WTC11 (cell line): ENCODE data around the gene GABRA4. TPM values are rescaled to one million over a fixed set of nuclear protein-coding genes. Genes with fewer than 3 reads are reported as not detected.

Source experiments
- ATAC-seq: fragments of 200-7000 bp; cut with Tn5 transposase; 2 replicates; pipeline ENCODE4 v1.10.0; 2021; ENCODE audit warnings: mild to moderate bottlenecking, moderate library complexity
- CTCF ChIA-PET: fragments of 300-600 bp; sonication (Branson Sonifier 250); formaldehyde crosslinking; loops from one replicate; lab custom pipeline; 2021; ENCODE audit warnings: antibody characterized with exemption; lab: Charles Lee
- POLR2A ChIA-PET: fragments of 350-600 bp; sonication (Branson Sonifier 250); formaldehyde crosslinking; loops from one replicate; lab custom pipeline; 2021; ENCODE audit warnings: antibody characterized with exemption; lab: Charles Lee
- DNase-seq: peaks from one replicate; pipeline ENCODE4 v3.0.0; 2021; ENCODE audit warnings: low spot score
- H3K27ac Mint-ChIP-seq: 2 replicates; pipeline ENCODE4 v1.8.0; 2021; ENCODE audit warnings: mixed read lengths
- H3K27me3 Mint-ChIP-seq: 2 replicates; pipeline ENCODE4 v1.8.0; 2021; ENCODE audit warnings: low read depth, mild to moderate bottlenecking, moderate library complexity, mixed read lengths
- H3K36me3 Mint-ChIP-seq: 2 replicates; pipeline ENCODE4 v1.8.0; 2021; ENCODE audit warnings: mixed read lengths
- H3K4me1 Mint-ChIP-seq: 2 replicates; pipeline ENCODE4 v1.8.0; 2022; ENCODE audit warnings: mixed read lengths
- H3K4me3 Mint-ChIP-seq: 2 replicates; pipeline ENCODE4 v1.8.0; 2021; ENCODE audit warnings: mild to moderate bottlenecking, moderate library complexity, mixed read lengths
- H3K9me3 Mint-ChIP-seq: 2 replicates; pipeline ENCODE4 v1.8.0; 2021; ENCODE audit warnings: mixed read lengths
- ELF4 ChIP-seq: sonication (generic); formaldehyde crosslinking; IDR thresholded peaks from 2 replicates; pipeline ENCODE4 v1.8.1; 2022; ENCODE audit warnings: low read depth, mild to moderate bottlenecking, moderate library complexity, missing genetic modification reagents
- FOXP1 ChIP-seq: sonication (generic); formaldehyde crosslinking; IDR thresholded peaks from 2 replicates; pipeline ENCODE4 v1.8.0; 2022; ENCODE audit warnings: missing genetic modification reagents, mild to moderate bottlenecking, moderate library complexity, borderline replicate concordance
- GTF2I ChIP-seq: fragments of 250-450 bp; sonication (Bioruptor Pico); conservative IDR thresholded peaks from 2 replicates; pipeline ENCODE4 v1.4.0; 2021; ENCODE audit warnings: mild to moderate bottlenecking
- MYBL2 ChIP-seq: sonication (generic); formaldehyde crosslinking; IDR thresholded peaks from 2 replicates; pipeline ENCODE4 v1.8.1; 2023; ENCODE audit warnings: mild to moderate bottlenecking, moderate library complexity, missing genetic modification reagents
- NFATC4 ChIP-seq: fragments of 250-450 bp; sonication (Bioruptor Pico); IDR thresholded peaks from 2 replicates; pipeline ENCODE4 v1.9.0; 2021; ENCODE audit warnings: mild to moderate bottlenecking
- NFE2L1 ChIP-seq: sonication (generic); formaldehyde crosslinking; IDR thresholded peaks from 2 replicates; pipeline ENCODE4 v1.8.1; 2023; ENCODE audit warnings: missing genetic modification reagents
- RELA ChIP-seq: sonication (generic); formaldehyde crosslinking; IDR thresholded peaks from 2 replicates; pipeline ENCODE4 v1.8.1; 2022; ENCODE audit warnings: missing genetic modification reagents, mild to moderate bottlenecking, borderline replicate concordance
- RORB ChIP-seq: fragments of 250-450 bp; sonication (Bioruptor Pico); IDR thresholded peaks from 2 replicates; pipeline ENCODE4 v1.9.0; 2021; ENCODE audit warnings: mild to moderate bottlenecking
- SMAD4 ChIP-seq: sonication (generic); formaldehyde crosslinking; IDR thresholded peaks from 2 replicates; pipeline ENCODE4 v1.8.0; 2022; ENCODE audit warnings: mild to moderate bottlenecking, missing genetic modification reagents
- TEAD4 ChIP-seq: sonication (generic); formaldehyde crosslinking; IDR thresholded peaks from 2 replicates; pipeline ENCODE4 v1.8.0; 2022; ENCODE audit warnings: mild to moderate bottlenecking, missing genetic modification reagents
- ZNF232 ChIP-seq: sonication (generic); formaldehyde crosslinking; IDR thresholded peaks from 2 replicates; pipeline ENCODE4 v1.8.0; 2022; ENCODE audit warnings: mild to moderate bottlenecking, missing genetic modification reagents
- ZNF671 ChIP-seq: fragments of 250-450 bp; sonication (Bioruptor Pico); IDR thresholded peaks from 2 replicates; pipeline ENCODE4 v1.8.0; 2021; ENCODE audit warnings: mild to moderate bottlenecking
- total RNA-seq: library from RNA; stranded (reverse); gene quantifications from 3 replicates; pipeline ENCODE4 v1.2.3, GENCODE V29; 2021
- TF ChIP-seq, protein P1 (sequence below): sonication (generic); formaldehyde crosslinking; IDR thresholded peaks from 2 replicates; pipeline ENCODE4 v1.8.0; 2023; ENCODE audit warnings: missing genetic modification reagents, mild to moderate bottlenecking, borderline replicate concordance
- TF ChIP-seq, protein P2 (sequence below): sonication (generic); formaldehyde crosslinking; IDR thresholded peaks from 2 replicates; pipeline ENCODE4 v1.8.0; 2022; ENCODE audit warnings: mild to moderate bottlenecking, missing genetic modification reagents
- TF ChIP-seq, protein P3 (sequence below): fragments of 250-450 bp; sonication (Bioruptor Pico); IDR thresholded peaks from 2 replicates; pipeline ENCODE4 v1.8.0; 2021; ENCODE audit warnings: mild to moderate bottlenecking
- TF ChIP-seq, protein P4 (sequence below): sonication (generic); formaldehyde crosslinking; IDR thresholded peaks from 2 replicates; pipeline ENCODE4 v1.8.0; 2022; ENCODE audit warnings: mild to moderate bottlenecking, missing genetic modification reagents
- TF ChIP-seq, protein P5 (sequence below): sonication (generic); formaldehyde crosslinking; conservative IDR thresholded peaks from 2 replicates; pipeline ENCODE4 v1.8.1; 2022; ENCODE audit warnings: mild to moderate bottlenecking, missing genetic modification reagents
- TF ChIP-seq, protein P6 (sequence below): sonication (generic); formaldehyde crosslinking; IDR thresholded peaks from 2 replicates; pipeline ENCODE4 v1.8.1; 2022; ENCODE audit warnings: low read depth, missing genetic modification reagents, borderline replicate concordance

GABRA4 gene
- total RNA-seq, 1 experiment from 2014 or later, result 0.20 TPM

DNA sequence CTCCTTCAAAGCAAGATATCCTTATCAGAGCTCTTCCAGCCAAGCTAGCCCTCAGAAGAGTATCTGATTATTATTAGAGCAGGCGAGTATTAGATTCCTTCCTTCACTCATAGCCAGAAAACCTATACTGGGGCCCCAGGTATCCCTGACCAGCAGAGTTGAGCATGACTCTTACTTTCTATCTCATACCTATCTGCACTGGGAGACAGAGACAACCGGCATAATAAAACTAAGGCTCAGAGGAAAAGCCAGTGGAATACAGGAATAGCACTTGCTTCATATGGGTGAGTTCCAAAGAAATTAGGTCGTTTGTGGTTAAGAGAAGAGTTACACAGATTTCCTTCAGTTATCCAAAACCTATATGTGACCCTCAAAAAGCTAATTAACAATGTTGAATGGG, 42.6 kb downstream of the GABRA4 start (continued):
- TF ChIP-seq ZNF232 (CRISPR knock-in tag), result no peak
- TF ChIP-seq NFATC4 (CRISPR knock-in tag), result no peak

DNA sequence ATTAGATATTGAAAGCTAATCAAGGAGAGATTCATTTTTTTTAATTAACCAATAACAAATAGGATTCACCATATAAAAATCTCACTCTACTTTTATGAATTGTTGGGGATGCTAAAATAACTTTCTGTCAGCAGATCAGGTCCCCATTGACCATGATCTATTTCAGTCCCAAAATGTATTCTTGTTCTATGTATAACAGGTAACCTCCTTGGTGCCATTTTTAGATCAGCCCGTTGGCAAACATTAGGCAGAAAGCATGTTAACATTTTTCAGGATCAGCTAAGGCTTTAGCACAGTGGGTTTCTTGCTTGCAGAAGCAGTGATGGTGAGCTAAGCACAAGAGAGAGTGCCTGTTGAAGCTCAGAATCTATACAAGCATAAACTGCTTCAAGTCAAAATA, 43.6 kb downstream of the GABRA4 start:
- H3K9me3 Mint-ChIP-seq, result no peaks in the 10 kb centered on the region
- ATAC-seq, result no peak
- TF ChIP-seq FOXP1 (CRISPR knock-in tag) (no peak), MYBL2 (CRISPR knock-in tag) (no peak), TEAD4 (CRISPR knock-in tag) (no peak), ELF4 (CRISPR knock-in tag) (no peak), ZNF671 (no peak), RELA (no peak), NFE2L1 (CRISPR knock-in tag) (no peak), SMAD4 (CRISPR knock-in tag) (no peak), GTF2I (CRISPR knock-in tag) (no peak), RORB (CRISPR knock-in tag) (no peak)
- TF ChIP-seq, protein P1, sequence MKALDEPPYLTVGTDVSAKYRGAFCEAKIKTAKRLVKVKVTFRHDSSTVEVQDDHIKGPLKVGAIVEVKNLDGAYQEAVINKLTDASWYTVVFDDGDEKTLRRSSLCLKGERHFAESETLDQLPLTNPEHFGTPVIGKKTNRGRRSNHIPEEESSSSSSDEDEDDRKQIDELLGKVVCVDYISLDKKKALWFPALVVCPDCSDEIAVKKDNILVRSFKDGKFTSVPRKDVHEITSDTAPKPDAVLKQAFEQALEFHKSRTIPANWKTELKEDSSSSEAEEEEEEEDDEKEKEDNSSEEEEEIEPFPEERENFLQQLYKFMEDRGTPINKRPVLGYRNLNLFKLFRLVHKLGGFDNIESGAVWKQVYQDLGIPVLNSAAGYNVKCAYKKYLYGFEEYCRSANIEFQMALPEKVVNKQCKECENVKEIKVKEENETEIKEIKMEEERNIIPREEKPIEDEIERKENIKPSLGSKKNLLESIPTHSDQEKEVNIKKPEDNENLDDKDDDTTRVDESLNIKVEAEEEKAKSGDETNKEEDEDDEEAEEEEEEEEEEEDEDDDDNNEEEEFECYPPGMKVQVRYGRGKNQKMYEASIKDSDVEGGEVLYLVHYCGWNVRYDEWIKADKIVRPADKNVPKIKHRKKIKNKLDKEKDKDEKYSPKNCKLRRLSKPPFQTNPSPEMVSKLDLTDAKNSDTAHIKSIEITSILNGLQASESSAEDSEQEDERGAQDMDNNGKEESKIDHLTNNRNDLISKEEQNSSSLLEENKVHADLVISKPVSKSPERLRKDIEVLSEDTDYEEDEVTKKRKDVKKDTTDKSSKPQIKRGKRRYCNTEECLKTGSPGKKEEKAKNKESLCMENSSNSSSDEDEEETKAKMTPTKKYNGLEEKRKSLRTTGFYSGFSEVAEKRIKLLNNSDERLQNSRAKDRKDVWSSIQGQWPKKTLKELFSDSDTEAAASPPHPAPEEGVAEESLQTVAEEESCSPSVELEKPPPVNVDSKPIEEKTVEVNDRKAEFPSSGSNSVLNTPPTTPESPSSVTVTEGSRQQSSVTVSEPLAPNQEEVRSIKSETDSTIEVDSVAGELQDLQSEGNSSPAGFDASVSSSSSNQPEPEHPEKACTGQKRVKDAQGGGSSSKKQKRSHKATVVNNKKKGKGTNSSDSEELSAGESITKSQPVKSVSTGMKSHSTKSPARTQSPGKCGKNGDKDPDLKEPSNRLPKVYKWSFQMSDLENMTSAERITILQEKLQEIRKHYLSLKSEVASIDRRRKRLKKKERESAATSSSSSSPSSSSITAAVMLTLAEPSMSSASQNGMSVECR (CRISPR knock-in tag), result no peak
- TF ChIP-seq, protein P2, sequence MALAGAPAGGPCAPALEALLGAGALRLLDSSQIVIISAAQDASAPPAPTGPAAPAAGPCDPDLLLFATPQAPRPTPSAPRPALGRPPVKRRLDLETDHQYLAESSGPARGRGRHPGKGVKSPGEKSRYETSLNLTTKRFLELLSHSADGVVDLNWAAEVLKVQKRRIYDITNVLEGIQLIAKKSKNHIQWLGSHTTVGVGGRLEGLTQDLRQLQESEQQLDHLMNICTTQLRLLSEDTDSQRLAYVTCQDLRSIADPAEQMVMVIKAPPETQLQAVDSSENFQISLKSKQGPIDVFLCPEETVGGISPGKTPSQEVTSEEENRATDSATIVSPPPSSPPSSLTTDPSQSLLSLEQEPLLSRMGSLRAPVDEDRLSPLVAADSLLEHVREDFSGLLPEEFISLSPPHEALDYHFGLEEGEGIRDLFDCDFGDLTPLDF (CRISPR knock-in tag), result no peak
- TF ChIP-seq, protein P3, sequence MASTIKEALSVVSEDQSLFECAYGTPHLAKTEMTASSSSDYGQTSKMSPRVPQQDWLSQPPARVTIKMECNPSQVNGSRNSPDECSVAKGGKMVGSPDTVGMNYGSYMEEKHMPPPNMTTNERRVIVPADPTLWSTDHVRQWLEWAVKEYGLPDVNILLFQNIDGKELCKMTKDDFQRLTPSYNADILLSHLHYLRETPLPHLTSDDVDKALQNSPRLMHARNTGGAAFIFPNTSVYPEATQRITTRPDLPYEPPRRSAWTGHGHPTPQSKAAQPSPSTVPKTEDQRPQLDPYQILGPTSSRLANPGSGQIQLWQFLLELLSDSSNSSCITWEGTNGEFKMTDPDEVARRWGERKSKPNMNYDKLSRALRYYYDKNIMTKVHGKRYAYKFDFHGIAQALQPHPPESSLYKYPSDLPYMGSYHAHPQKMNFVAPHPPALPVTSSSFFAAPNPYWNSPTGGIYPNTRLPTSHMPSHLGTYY, result no peak
- TF ChIP-seq, protein P4, sequence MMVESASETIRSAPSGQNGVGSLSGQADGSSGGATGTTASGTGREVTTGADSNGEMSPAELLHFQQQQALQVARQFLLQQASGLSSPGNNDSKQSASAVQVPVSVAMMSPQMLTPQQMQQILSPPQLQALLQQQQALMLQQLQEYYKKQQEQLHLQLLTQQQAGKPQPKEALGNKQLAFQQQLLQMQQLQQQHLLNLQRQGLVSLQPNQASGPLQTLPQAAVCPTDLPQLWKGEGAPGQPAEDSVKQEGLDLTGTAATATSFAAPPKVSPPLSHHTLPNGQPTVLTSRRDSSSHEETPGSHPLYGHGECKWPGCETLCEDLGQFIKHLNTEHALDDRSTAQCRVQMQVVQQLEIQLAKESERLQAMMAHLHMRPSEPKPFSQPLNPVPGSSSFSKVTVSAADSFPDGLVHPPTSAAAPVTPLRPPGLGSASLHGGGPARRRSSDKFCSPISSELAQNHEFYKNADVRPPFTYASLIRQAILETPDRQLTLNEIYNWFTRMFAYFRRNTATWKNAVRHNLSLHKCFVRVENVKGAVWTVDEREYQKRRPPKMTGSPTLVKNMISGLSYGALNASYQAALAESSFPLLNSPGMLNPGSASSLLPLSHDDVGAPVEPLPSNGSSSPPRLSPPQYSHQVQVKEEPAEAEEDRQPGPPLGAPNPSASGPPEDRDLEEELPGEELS (CRISPR knock-in tag), result no peak
- TF ChIP-seq, protein P5, sequence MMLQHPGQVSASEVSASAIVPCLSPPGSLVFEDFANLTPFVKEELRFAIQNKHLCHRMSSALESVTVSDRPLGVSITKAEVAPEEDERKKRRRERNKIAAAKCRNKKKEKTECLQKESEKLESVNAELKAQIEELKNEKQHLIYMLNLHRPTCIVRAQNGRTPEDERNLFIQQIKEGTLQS (CRISPR knock-in tag), result no peak
- TF ChIP-seq, protein P6, sequence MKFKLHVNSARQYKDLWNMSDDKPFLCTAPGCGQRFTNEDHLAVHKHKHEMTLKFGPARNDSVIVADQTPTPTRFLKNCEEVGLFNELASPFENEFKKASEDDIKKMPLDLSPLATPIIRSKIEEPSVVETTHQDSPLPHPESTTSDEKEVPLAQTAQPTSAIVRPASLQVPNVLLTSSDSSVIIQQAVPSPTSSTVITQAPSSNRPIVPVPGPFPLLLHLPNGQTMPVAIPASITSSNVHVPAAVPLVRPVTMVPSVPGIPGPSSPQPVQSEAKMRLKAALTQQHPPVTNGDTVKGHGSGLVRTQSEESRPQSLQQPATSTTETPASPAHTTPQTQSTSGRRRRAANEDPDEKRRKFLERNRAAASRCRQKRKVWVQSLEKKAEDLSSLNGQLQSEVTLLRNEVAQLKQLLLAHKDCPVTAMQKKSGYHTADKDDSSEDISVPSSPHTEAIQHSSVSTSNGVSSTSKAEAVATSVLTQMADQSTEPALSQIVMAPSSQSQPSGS, result no peak
- ChIA-PET POLR2A (no interaction called here), CTCF (no interaction called here)
- no peak for DNase-seq
- H3K27me3 Mint-ChIP-seq, result no peaks in the 10 kb centered on the region; the same call in 1 of the 2 replicates
- H3K4me1 Mint-ChIP-seq, result no peaks in the 10 kb centered on the region
- no peaks in the 10 kb centered on the region for H3K36me3 Mint-ChIP-seq
- H3K4me3 Mint-ChIP-seq, result no peak overlapping the region
- no peak overlapping the region for H3K27ac Mint-ChIP-seq
